ENCODE measurements around the gene TMEM163. TPM values are rescaled to one million over a fixed set of nuclear protein-coding genes. Genes with fewer than 3 reads are reported as not detected.

The TMEM163 gene
- total RNA-seq, 2 donors from 2014 or later = 16.2 to 27.5 TPM

DNA sequence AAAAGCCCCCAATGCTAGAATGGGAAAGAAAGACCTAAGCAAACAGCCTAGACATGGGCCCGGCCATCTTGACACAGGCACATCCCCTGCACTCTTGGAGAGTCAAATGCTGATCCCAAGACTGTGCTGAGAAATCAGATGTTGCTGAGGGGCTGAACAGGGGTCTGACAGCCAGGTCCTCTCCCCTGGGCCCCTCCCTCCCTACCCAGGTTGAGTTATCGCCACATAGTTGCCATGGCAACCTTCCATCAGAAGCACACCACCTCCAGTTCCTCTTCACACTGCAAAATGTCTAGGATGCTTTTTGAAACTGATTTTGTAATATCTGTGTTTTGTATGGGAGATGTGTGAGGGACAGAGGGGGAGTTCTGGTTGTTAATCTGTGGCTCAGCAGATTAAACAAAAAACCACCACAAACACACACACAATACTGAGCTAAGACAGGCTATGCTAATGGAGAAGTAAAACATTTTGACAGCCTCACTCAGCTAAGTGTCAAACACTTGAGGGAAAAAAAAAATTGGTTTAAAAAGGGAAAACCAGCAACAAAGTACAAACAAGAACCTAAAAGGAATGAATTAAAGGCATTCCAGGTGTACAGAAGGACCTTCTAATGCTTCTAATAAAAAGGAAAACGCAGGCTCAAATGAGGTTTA lies 88.2 kb downstream of the TMEM163 start:
- ATAC-seq (no peak), DNase-seq (no peak)
- H3K27me3 ChIP-seq = no peaks in the 10 kb centered on the region
- no peaks in the 10 kb centered on the region for H3K4me1 ChIP-seq
- no peak overlapping the region for H3K4me3 ChIP-seq
- no peaks in the 10 kb centered on the region for H3K36me3 ChIP-seq (replicated peaks in 1 of 2; ENCODE audit: insufficient read depth in 1 of 2, low read depth in 2 of 2)
- 89 to 93% methylated on average over 3 of the region's 3 CpGs for WGBS, 2 donors
- H3K9me3 ChIP-seq = no peaks in the 10 kb centered on the region
- H3K27ac ChIP-seq = no peak overlapping the region
- intact Hi-C loops (cut with DNase I) = no loop called here
- TF ChIP-seq POLR2A (IDR thresholded peaks at IDR 0.05) = no peak
- TF ChIP-seq, protein P1, sequence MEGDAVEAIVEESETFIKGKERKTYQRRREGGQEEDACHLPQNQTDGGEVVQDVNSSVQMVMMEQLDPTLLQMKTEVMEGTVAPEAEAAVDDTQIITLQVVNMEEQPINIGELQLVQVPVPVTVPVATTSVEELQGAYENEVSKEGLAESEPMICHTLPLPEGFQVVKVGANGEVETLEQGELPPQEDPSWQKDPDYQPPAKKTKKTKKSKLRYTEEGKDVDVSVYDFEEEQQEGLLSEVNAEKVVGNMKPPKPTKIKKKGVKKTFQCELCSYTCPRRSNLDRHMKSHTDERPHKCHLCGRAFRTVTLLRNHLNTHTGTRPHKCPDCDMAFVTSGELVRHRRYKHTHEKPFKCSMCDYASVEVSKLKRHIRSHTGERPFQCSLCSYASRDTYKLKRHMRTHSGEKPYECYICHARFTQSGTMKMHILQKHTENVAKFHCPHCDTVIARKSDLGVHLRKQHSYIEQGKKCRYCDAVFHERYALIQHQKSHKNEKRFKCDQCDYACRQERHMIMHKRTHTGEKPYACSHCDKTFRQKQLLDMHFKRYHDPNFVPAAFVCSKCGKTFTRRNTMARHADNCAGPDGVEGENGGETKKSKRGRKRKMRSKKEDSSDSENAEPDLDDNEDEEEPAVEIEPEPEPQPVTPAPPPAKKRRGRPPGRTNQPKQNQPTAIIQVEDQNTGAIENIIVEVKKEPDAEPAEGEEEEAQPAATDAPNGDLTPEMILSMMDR (IDR thresholded peaks at IDR 0.05) = no peak

- Histone ChIP-seq H3K4me1 (no peaks in the 10 kb centered on the region), H3K27me3 (no peaks in the 10 kb centered on the region), H3K36me3 (replicated peaks in 1 of 2; ENCODE audit: insufficient read depth in 1 of 2, low read depth in 2 of 2) (no peaks in the 10 kb centered on the region), H3K4me3 (no peak overlapping the region), H3K9me3 (no peaks in the 10 kb centered on the region), H3K27ac (no peak overlapping the region)
- WGBS, 2 donors = 81 to 94% methylated on average over 3 of the region's 3 CpGs
- intact Hi-C loops (cut with DNase I) = no loop called here
- DNase-seq = no peak
- no peak for ATAC-seq
- TF ChIP-seq, protein P1 (IDR thresholded peaks at IDR 0.05) = no peak
- no peak for TF ChIP-seq POLR2A (IDR thresholded peaks at IDR 0.05)
These were observed 90.3 kb downstream of the TMEM163 start for GRCh38 chr2:134628453-134628852.

DNA sequence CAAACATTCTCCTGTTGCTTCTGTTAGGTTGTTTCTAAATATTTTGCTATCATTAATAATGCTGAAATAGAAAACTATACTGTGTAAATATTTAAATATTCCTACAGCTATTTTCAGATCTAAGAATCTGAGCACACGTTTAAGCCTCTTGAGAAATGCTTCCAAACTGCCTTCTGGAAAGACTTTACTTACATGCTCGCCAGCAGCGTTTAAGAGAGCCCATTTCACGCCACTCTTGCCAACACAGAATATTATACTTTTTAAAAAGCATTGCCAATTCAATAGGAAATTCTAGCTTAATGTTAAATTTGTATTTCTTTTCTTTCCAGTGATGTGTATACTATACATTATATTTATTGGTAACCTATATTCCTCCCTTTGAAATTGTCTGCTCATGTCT lies 92.0 kb downstream of the TMEM163 start:
- Histone ChIP-seq H3K9me3 (no peaks in the 10 kb centered on the region), H3K27me3 (no peaks in the 10 kb centered on the region), H3K36me3 (replicated peaks in 1 of 2; ENCODE audit: insufficient read depth in 1 of 2, low read depth in 2 of 2) (no peaks in the 10 kb centered on the region), H3K4me1 (no peaks in the 10 kb centered on the region), H3K27ac (no peak overlapping the region), H3K4me3 (no peak overlapping the region)
- TF ChIP-seq POLR2A (IDR thresholded peaks at IDR 0.05) = no peak
- TF ChIP-seq, protein P1 (IDR thresholded peaks at IDR 0.05) = no peak
- intact Hi-C loops (cut with DNase I) = no loop called here
- 73 to 80% methylated on average over 4 of the region's 4 CpGs for WGBS, 2 donors
- ATAC-seq (no peak), DNase-seq (no peak)

DNA sequence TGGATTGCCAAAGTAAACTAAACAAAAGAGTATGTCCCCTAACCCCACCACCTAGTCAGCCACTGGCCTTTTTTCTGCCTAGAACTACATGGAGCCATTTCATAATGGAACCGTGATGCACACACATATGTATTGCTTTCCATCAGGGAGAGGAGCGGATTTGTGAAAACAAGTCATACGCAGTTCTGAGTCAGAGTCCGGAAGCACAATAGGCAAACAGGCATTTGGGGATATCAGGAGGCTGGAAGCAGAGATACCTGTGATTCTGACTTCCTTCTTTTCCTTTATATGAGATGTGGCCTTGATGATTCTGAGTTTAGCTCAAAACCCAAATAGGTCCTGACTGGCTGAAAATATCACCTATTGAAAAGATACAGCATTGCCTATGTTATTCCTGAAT lies 93.5 kb downstream of the TMEM163 start:
- Histone ChIP-seq H3K36me3 (replicated peaks in 1 of 2; ENCODE audit: insufficient read depth in 1 of 2, low read depth in 2 of 2) (no peaks in the 10 kb centered on the region), H3K27ac (no peak overlapping the region), H3K4me1 (no peaks in the 10 kb centered on the region), H3K9me3 (no peaks in the 10 kb centered on the region), H3K27me3 (no peaks in the 10 kb centered on the region), H3K4me3 (no peak overlapping the region)
- DNase-seq (no peak), ATAC-seq (no peak)
- intact Hi-C loops (cut with DNase I) = no loop called here
- no peak for TF ChIP-seq POLR2A (IDR thresholded peaks at IDR 0.05)
- TF ChIP-seq, protein P1 (IDR thresholded peaks at IDR 0.05) = no peak
- 95 to 96% methylated on average over 4 of the region's 4 CpGs for WGBS, 2 donors

- DNase-seq (no peak), ATAC-seq (no peak)
- H3K9me3 ChIP-seq = no peaks in the 10 kb centered on the region
- H3K27me3 ChIP-seq = no peaks in the 10 kb centered on the region
- no peaks in the 10 kb centered on the region for H3K4me1 ChIP-seq
- no peaks in the 10 kb centered on the region for H3K36me3 ChIP-seq (replicated peaks in 1 of 2; ENCODE audit: insufficient read depth in 1 of 2, low read depth in 2 of 2)
- WGBS, 2 donors = 63 to 87% methylated on average over 3 of the region's 3 CpGs
- intact Hi-C loops (cut with DNase I) = no loop called here
- no peak for TF ChIP-seq POLR2A (IDR thresholded peaks at IDR 0.05)
- TF ChIP-seq, protein P1 (IDR thresholded peaks at IDR 0.05) = no peak
- no peak overlapping the region for H3K27ac ChIP-seq
- H3K4me3 ChIP-seq = no peak overlapping the region
These were observed 95.0 kb downstream of the TMEM163 start for GRCh38 chr2:134623796-134624195.

Measured in body of pancreas (tissue), 4 donors.